ENCODE data around the gene LRRN1.

DNA sequence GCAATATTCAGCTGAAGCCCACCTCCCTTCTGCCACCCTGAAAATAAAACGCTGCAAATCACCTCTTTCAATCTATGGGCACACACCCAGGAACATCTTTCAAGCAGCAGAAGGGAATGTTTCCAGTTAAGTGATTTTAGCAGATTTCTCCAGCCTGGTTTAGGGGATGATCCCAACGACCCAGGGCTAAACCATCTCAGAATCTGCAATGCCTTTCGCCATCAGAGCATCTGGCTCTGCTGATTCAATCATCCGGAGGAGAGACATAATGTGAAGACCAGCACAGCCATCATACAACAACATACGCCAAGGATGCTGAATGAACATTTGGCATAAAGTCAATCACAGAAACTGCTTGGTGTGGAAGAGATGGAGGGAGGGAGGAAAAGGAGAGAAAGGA, 15.5 kb upstream of the LRRN1 start:
- TF ChIP-seq, protein P1, sequence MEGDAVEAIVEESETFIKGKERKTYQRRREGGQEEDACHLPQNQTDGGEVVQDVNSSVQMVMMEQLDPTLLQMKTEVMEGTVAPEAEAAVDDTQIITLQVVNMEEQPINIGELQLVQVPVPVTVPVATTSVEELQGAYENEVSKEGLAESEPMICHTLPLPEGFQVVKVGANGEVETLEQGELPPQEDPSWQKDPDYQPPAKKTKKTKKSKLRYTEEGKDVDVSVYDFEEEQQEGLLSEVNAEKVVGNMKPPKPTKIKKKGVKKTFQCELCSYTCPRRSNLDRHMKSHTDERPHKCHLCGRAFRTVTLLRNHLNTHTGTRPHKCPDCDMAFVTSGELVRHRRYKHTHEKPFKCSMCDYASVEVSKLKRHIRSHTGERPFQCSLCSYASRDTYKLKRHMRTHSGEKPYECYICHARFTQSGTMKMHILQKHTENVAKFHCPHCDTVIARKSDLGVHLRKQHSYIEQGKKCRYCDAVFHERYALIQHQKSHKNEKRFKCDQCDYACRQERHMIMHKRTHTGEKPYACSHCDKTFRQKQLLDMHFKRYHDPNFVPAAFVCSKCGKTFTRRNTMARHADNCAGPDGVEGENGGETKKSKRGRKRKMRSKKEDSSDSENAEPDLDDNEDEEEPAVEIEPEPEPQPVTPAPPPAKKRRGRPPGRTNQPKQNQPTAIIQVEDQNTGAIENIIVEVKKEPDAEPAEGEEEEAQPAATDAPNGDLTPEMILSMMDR (IDR thresholded peaks at IDR 0.05) = no peak
- TF ChIP-seq POLR2A (IDR thresholded peaks at IDR 0.05) (no peak), POLR2AphosphoS5 (IDR thresholded peaks at IDR 0.05) (no peak)
